SH-SY5Y (cell line): Measurements from ENCODE around the gene SLC39A10.

Source experiments
- GATA2 ChIP-seq: IDR thresholded peaks from 2 replicates; pipeline ENCODE4 v1.6.1; 2011; ENCODE audit warnings: mild to moderate bottlenecking, low read depth, low read length
- GATA3 ChIP-seq: IDR thresholded peaks from 2 replicates; pipeline ENCODE4 v1.6.1; 2011; ENCODE audit warnings: low read depth, mild to moderate bottlenecking, low read length, moderate library complexity

GRCh38 chr2:195649629-195650190 lies 7.3 kb upstream of the SLC39A10 start:
- TF ChIP-seq GATA2: no peak
- no peak for TF ChIP-seq GATA3
